Endodermal cell (in vitro differentiated cells): ENCODE results near the gene PRR16. TPM values are rescaled to one million over a fixed set of nuclear protein-coding genes. Genes with fewer than 3 reads are reported as not detected.

Experiments
- DNase-seq: peaks from one replicate; pipeline ENCODE4 v3.0.0-alpha.2; 2017
- H3K27ac ChIP-seq: 2 replicates; pipeline ENCODE4 v1.5.1; 2013; ENCODE audit warnings: mild to moderate bottlenecking, low read depth, low read length, moderate library complexity
- H3K27me3 ChIP-seq: 2 replicates; pipeline ENCODE4 v1.6.1; 2013; ENCODE audit warnings: mild to moderate bottlenecking, low read length, moderate library complexity; ENCODE audit not compliant: insufficient read depth, control insufficient read depth, poor library complexity, severe bottlenecking
- H3K36me3 ChIP-seq: 2 replicates; pipeline ENCODE4 v1.7.0; 2013; ENCODE audit warnings: mild to moderate bottlenecking, low read length, moderate library complexity; ENCODE audit not compliant: control insufficient read depth, insufficient read depth
- H3K4me1 ChIP-seq: one replicate; pipeline ENCODE4 v1.7.0; 2013; ENCODE audit warnings: low read length; ENCODE audit not compliant: control insufficient read depth, insufficient read depth
- H3K4me3 ChIP-seq: 2 replicates; pipeline ENCODE4 v1.5.1; 2013; ENCODE audit warnings: mild to moderate bottlenecking, low read length, moderate library complexity
- H3K9ac ChIP-seq: 2 replicates; pipeline ENCODE4 v1.6.1; 2013; ENCODE audit warnings: mild to moderate bottlenecking, low read length, moderate library complexity; ENCODE audit not compliant: poor library complexity, severe bottlenecking; ENCODE audit errors: extremely low read depth
- H3K9me3 ChIP-seq: 2 replicates; pipeline ENCODE4 v1.6.1; 2013; ENCODE audit warnings: mild to moderate bottlenecking, low read length, moderate library complexity; ENCODE audit not compliant: control insufficient read depth
- H3K27ac Mint-ChIP-seq: 2 replicates; pipeline ENCODE4 v1.8.0; 2020; ENCODE audit warnings: mixed read lengths
- H3K27me3 Mint-ChIP-seq: 2 replicates; pipeline ENCODE4 v1.8.0; 2021; ENCODE audit warnings: mild to moderate bottlenecking, mixed read lengths; ENCODE audit not compliant: insufficient read depth
- H3K36me3 Mint-ChIP-seq: 2 replicates; pipeline ENCODE4 v1.8.0; 2020; ENCODE audit warnings: low read depth, mixed read lengths
- H3K4me1 Mint-ChIP-seq: 2 replicates; pipeline ENCODE4 v1.8.0; 2020; ENCODE audit warnings: mixed read lengths
- H3K4me3 Mint-ChIP-seq: 2 replicates; pipeline ENCODE4 v1.8.0; 2020; ENCODE audit warnings: mild to moderate bottlenecking, moderate library complexity, mixed read lengths
- H3K9me3 Mint-ChIP-seq: 2 replicates; pipeline ENCODE4 v1.8.0; 2020; ENCODE audit warnings: mild to moderate bottlenecking, mixed read lengths
- WGBS, 2 experiments: methylation state at CpG; one replicate each; pipeline versions ENCODE4 v1.1.5 to v1.1.7; 2013; ENCODE audit warnings: missing lambda C conversion rate in 2 of 2, mixed read lengths in 1 of 2; ENCODE audit not compliant: insufficient coverage in 1 of 2, insufficient read length in 1 of 2; 5-methylcytosine and 5-hydroxymethylcytosine counted together
- total RNA-seq, 2 donors: library from RNA; stranded (reverse); fragmentation: NEBNext Ultra II Directional in 1 of 2; extraction: Animal tissue kit (Norgen Biotek cat#: 25700) in 1 of 2; gene quantifications; 2 replicates in 1 of 2; 3 replicates in 1 of 2; pipeline ENCODE4 v1.2.1, GENCODE V29; 2021
- TF ChIP-seq, protein P1 (sequence below): fragments of 200-600 bp; sonication (generic); conservative IDR thresholded peaks from 2 replicates; pipeline ENCODE4 v1.5.0; 2021; ENCODE audit warnings: antibody characterized with exemption, mild to moderate bottlenecking

PRR16 gene
- total RNA-seq, 2 donors from 2014 or later: 0.53 to 0.64 TPM

DNA sequence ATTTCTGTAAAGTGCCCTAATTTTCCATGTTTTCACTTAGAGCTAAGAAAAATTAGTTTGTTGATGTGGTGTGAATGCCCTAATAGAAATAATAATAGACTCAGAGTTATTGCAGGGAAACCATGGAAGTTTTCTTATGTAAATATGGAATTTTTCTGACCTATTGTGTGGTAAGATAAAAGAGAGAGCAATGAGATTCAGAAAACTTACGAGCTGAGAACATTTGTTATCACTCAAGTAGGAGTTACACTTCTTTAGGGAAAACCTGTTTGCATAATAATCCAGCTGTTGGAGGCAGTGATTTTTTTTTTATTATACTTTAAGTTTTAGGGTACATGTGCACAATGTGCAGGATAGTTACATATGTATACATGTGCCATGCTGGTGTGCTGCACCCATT is 39.2 kb downstream of the PRR16 start:
- Mint-ChIP-seq H3K27me3 (no peaks in the 10 kb centered on the region), H3K27ac (no peak overlapping the region), H3K4me3 (no peak overlapping the region), H3K4me1 (peaks cover 5% of the 10 kb centered on the region), H3K36me3 (no peaks in the 10 kb centered on the region), H3K9me3 (peaks cover 2% of the 10 kb centered on the region)
- Histone ChIP-seq H3K9ac (no peak overlapping the region), H3K4me1 (no peaks in the 10 kb centered on the region), H3K36me3 (no peaks in the 10 kb centered on the region), H3K27ac (no peak overlapping the region), H3K27me3 (no peaks in the 10 kb centered on the region), H3K4me3 (no peak overlapping the region), H3K9me3 (no peaks in the 10 kb centered on the region)
- TF ChIP-seq, protein P1, sequence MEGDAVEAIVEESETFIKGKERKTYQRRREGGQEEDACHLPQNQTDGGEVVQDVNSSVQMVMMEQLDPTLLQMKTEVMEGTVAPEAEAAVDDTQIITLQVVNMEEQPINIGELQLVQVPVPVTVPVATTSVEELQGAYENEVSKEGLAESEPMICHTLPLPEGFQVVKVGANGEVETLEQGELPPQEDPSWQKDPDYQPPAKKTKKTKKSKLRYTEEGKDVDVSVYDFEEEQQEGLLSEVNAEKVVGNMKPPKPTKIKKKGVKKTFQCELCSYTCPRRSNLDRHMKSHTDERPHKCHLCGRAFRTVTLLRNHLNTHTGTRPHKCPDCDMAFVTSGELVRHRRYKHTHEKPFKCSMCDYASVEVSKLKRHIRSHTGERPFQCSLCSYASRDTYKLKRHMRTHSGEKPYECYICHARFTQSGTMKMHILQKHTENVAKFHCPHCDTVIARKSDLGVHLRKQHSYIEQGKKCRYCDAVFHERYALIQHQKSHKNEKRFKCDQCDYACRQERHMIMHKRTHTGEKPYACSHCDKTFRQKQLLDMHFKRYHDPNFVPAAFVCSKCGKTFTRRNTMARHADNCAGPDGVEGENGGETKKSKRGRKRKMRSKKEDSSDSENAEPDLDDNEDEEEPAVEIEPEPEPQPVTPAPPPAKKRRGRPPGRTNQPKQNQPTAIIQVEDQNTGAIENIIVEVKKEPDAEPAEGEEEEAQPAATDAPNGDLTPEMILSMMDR: no peak
- DNase-seq: no peak
- WGBS, 2 experiments: 85 to 100% methylated on average over 1 of the region's 1 CpG

DNA sequence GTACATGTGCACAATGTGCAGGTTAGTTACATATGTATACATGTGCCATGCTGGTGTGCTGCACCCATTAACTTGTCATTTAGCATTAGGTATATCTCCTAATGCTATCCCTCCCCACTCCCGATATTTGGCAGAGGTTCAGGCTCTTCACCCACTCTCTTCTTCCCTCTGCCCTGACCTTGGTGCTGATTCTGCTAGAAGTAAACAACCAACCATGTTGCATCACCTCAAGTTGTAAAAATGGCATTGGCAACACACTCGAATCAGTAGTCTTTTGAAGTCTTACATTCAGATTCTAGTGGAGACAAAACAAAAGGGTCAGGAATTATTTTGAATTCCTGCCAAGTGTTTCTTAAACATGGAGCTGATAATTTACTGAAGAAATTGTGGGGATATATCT is 40.0 kb downstream of the PRR16 start:
- Mint-ChIP-seq H3K9me3 (peaks cover 2% of the 10 kb centered on the region), H3K4me1 (peaks cover 5% of the 10 kb centered on the region), H3K27me3 (no peaks in the 10 kb centered on the region), H3K4me3 (no peak overlapping the region), H3K27ac (no peak overlapping the region), H3K36me3 (no peaks in the 10 kb centered on the region)
- no peaks in the 10 kb centered on the region for H3K4me1 ChIP-seq
- 91 to 95% methylated on average over 2 of the region's 2 CpGs for WGBS, 2 experiments
- no peak overlapping the region for H3K9ac ChIP-seq
- no peaks in the 10 kb centered on the region for H3K9me3 ChIP-seq
- no peaks in the 10 kb centered on the region for H3K27me3 ChIP-seq
- TF ChIP-seq, protein P1: no peak
- no peak overlapping the region for H3K4me3 ChIP-seq
- no peak overlapping the region for H3K27ac ChIP-seq
- DNase-seq: no peak
- no peaks in the 10 kb centered on the region for H3K36me3 ChIP-seq

DNA sequence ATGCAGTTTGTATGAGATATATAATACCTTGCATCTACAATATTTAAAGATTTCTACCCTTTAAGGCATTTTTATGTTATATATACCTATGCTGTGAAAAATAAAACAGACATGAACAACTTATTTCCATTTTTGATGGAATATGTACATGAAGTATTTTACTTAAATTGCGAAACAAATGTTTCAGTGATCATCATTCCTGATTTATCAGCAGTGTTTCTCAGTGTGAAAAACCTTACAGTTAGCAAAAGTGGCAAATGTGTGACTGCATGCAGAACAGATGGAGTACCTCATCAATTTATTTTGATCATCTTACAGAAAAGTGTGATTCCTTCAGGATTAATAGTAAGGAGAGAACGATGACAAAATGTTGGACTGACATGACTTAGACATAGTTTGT is 43.1 kb downstream of the PRR16 start:
- peaks cover 11% of the 10 kb centered on the region for H3K4me1 ChIP-seq
- TF ChIP-seq, protein P1: no peak
- DNase-seq: no peak
- no peaks in the 10 kb centered on the region for H3K9me3 ChIP-seq
- Mint-ChIP-seq H3K27me3 (no peaks in the 10 kb centered on the region), H3K36me3 (no peaks in the 10 kb centered on the region), H3K4me3 (no peak overlapping the region), H3K9me3 (peaks cover 2% of the 10 kb centered on the region), H3K27ac (no peak overlapping the region), H3K4me1 (peaks cover 18% of the 10 kb centered on the region)
- no peaks in the 10 kb centered on the region for H3K27me3 ChIP-seq
- WGBS, 2 experiments: 92% methylated on average over 2 of the region's 2 CpGs
- H3K9ac ChIP-seq: no peak overlapping the region
- H3K36me3 ChIP-seq: no peaks in the 10 kb centered on the region
- no peak overlapping the region for H3K4me3 ChIP-seq
- no peak overlapping the region for H3K27ac ChIP-seq
